GM18507 (cell line): ENCODE results near the gene IFITM10.

ENCODE experiments used
- DNase-seq: peaks from one replicate; pipeline ENCODE4 v3.0.0; 2011; ENCODE audit warnings: low read depth; ENCODE audit not compliant: insufficient read length; ENCODE audit errors: extremely low spot score
- FAIRE-seq: peaks from 2 replicates; lab custom pipeline; 2011; peaks lifted over from hg19 to GRCh38; lab: Jason Lieb, UNC

The IFITM10 gene

DNA sequence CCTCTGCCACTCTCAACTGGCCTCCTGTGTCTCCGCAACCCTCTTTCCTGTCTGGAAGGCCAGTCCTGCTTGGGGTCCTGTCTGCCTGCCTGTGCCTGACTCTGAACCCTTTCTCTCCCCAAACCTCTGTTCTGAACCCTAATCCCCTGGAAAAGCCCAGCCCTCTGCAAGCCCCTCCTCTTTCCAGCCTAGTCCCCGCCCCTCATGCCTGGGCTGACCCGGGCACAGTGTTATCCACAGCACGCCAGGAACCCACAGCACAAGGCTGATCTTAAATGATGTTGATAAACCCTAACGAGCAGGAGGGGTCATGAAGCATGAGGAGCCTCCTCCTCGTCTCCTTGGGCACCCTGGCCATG, at the start of gene IFITM10:
TSS of gene IFITM10 (minus strand) at position 115 of the 359 bp plus-strand sequence. CDS start 153 bp downstream, outside the sequence.
- DNase-seq (no peak), FAIRE-seq (no peak)

- FAIRE-seq: no peak
- DNase-seq: no peak
These were observed 47.2 kb upstream of the IFITM10 start for GRCh38 chr11:1797391-1798125.

DNA sequence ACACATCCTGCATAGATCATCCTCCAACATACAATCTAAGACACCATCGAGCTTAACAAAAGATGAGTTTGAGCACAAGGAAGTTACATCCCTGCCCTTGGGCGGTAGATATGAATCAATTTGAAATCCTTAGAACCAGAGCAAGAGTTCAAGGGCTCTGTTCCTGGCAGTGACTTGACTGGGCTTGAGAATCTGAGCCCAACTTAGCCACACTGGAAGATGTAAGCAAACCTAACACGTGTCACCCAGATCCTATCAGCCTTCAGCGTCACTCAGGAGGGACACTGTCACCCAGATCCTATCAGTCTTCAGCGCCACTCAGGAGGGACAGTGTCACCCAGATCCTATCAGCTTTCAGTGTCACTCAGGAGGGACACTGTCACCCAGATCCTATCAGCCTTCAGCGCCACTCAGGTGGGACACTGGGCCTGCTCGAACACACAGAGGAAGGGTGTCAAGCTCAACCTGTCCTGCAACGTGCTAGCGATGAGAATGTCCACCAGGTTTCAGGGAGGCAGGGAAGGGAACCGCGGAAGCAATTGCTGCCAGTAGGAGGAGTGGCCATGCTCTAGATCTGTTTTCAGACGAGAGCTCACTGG, 46.1 kb upstream of the IFITM10 start:
- FAIRE-seq: no peak
- no peak for DNase-seq

DNA sequence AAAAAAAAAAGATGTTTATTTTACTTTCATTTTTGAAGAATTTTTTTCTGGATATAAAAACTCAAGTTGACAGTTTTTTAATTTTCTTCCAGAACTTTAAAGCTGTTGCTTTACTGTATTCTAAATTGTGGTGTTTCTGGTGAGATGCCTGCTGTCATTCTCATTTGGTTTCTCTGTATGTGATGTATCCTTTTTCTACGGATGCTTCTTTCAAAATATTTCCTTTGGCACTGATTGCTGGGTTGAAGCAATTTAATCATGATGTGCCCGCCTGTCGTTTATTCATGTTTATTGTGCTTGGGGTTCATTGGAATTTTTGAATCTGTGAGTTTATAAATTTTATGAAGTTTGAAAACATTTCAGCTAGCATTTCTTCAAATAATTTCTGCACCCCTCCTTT, 42.7 kb upstream of the IFITM10 start:
- DNase-seq (no peak), FAIRE-seq (no peak)

DNA sequence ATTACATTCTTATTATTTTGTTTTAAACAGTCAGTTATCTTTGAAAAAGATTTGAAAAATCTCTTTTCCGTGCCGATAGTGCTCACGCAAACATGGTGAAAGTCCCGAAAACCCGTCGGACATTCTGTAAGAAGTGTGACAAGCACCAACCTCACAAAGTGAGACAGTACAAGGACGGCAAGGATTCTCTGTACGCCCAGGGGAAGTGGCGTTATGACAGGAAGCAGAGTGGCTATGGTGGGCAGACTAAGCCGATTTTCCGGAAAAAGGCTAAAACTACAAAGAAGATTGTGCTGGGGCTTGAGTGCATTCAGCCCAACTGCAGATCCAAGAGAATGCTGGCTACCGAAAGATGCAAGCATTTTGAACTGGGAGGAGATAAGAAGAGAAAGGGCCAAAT, 42.1 kb upstream of the IFITM10 start:
- no peak for DNase-seq

DNA sequence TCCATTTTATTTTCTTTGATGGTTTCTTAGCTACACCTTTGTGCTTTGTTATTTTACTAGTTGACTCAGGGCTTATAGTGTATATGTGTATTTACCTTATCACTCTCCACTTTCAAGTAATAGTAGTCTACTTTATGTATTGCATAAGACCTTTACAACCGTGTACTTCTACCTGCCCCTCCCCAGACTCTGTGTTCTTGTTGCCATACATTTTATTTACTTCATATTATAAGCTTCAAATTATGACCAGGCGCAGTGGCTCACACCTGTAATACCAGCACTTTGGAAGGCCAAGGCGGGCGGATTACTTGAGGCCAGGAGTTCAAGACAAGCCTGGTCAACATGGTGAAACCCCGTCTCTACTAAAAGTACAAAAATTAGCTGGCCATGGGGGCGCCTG, 41.5 kb upstream of the IFITM10 start:
- FAIRE-seq: no peak
- no peak for DNase-seq

More for the DNA sequence above, 42.1 kb upstream of the IFITM10 start:
- FAIRE-seq: no peak

- FAIRE-seq (no peak), DNase-seq (no peak)
These were observed 36.1 kb upstream of the IFITM10 start for GRCh38 chr11:1786466-1786865.

DNA sequence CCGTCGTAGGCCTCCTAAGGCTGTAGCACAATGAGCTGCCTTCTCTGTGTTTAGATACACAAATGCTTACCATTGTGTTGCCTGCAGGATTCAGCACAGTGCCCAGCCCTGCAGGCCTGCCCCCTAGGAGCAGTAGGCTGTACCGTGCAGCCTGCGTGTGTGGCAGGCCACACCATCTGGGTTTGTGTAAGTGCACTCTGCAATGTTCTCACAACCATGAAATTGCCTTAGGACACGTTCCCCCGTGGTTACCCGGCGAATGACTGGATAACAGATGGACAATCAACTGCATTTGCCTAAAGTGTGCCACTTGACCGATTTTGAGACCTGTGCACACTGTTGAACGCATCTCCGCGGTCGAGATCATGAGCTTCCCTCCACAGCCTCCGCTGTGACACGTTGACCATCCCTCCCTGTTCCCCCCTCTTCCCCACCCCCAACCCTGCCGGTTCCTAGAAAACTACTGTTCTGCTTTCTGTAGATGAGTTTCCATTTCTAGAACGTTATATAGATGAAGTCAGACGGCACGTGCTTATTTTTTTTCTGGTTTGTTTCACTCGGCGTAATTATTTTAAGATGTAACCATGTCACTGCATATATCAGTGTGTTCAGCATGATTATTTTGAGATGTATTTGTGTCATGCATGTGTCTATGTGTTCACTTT, 35.5 kb upstream of the IFITM10 start:
- no peak for FAIRE-seq

GRCh38 chr11:1784761-1785650, 34.6 kb upstream of the IFITM10 start:
- DNase-seq: no peak
- no peak for FAIRE-seq

More for the DNA sequence above, 35.5 kb upstream of the IFITM10 start:
- no peak for DNase-seq

GRCh38 chr11:1783725-1784529, 33.5 kb upstream of the IFITM10 start:
- DNase-seq (no peak), FAIRE-seq (no peak)

DNA sequence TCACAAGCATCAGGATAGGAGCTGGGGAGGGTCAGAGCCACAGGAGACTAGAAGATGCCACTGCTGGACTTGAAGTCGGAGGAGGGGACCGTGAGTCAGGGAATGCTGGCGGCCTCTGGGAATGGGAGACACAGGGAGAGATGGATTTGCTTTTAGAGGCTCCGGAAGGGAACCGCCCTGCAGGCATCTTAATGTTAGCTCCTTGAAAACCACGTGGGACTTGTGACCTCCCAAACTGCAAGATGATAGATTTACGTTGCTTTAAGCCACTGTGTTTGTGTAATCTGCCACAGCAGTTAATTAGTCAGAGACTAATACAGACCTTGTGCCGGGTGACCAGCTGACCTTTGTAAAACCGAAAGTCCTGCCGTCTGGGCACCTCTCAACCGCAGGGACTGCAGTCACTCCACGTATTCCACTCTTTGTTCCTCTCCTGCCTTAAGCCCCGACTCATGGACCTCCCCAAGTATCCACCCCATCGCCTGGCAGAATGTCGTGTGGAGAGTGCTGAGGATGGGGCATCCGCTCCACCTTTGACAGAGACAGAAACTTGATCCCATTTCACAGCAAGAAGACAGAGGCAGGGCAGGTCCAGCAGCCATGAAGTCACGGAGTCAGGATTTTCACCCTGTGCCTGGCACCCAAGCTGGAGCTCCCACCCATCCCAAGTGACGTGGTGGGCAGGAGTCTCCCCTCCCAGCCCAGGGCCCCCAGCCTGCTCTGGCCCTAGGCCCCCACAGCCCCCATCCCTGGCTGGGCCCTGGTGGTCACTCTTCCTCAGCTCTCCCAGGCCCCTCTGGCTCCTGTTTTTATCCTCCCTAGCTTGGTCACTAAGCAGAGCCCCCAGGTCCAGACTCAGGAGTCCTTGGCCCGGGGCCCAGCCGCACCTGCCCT, 32.7 kb upstream of the IFITM10 start:
- FAIRE-seq: no peak
- DNase-seq: no peak

- no peak for DNase-seq
- FAIRE-seq: no peak
These were observed 31.7 kb upstream of the IFITM10 start for GRCh38 chr11:1782031-1782590.

- no peak for DNase-seq
- no peak for FAIRE-seq
These were observed 31.2 kb upstream of the IFITM10 start for GRCh38 chr11:1781593-1781975.

DNA sequence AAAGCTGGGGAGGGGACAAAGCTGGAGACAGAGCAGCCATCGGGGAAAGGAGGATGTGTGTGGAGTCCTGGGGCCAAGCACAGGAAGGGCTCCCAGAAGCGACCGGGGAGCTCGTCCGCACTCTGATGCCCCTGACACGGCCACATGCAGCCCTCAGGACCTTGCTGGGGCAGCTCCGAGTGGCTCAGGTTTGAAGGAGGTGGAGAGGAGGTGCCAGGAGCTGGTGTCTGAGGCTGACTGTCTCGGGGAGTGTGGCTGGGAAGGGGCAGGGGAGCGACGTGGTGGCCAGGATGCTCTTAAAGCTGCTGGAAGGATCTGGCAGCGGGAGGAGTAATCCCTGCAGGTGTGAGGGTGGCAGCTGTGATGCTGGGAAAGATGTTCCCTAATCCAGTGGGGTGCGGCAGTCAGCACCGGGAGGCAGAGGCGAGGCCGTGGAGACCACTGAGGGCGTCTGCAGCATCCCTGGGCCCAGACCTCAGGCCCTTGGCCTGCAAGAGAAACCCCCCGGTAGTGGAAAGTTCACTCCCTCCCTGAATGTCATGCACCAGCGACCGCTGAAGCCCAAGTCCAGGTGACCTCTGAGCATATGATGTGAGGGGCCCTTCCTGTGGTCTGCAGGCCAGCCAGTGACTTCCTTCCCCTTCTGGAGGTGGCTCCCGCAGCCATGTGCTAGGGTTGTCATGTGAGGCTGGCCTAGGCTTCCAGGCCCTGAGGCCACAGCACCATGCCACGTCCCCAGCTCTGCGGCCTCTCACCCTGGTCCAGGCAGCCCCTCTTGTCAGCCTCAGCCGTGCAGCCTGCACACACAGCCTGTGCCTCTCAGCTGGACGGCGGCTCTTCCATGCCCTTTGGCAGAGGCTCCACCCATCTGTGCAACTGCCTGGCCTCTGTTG, 30.6 kb upstream of the IFITM10 start:
- FAIRE-seq (no peak), DNase-seq (no peak)

DNA sequence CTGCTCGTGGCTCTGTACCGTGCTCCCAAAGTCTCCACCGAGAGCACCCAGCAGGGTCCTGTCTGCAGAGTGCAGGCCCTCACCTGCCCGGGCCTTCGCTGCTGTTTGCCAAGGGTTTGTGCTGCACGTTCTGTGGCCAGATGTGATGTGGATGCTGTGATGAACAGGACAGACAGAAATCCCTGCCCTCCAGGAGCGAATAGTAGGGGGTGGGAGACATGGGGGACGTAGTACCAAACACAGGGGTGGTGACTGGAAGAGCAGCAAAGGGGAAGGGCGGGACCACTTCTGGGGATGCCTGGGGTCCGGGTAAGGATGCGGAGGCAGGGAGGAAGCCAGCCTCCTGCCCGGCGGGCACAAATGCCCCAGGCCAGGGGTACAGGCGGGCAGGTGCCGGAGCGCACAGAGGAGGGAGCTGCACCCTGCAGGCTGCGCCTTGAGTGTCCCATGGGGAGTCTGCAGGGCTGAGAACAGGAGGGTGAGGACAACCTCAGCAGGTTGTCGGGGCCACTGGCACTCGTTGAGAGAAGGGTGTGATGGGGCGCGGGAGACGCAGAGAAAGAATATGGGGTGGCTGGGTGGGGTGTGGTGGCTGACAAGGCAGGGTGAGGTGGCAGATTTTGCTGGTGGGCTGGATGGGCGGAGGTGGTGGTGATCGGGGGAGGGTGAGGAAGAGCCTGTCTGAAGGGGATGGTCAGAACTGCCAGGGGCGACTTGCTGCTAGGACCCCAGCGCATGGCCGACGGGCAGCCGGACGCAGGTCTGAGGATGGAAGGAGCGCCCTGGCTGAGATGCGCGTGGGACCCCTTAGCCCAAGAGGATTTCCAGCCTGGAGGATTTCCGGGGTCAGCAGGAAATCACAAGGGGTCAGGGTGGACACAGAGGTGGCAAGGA, 29.7 kb upstream of the IFITM10 start:
- FAIRE-seq (no peak), DNase-seq (no peak)
